Measurements from ENCODE around the gene SUGCT.

SUGCT gene

GRCh38 chr7:40324914-40325313 lies 190.1 kb downstream of the SUGCT start:
- ATAC-seq (ENCODE audit: insufficient read depth, low read depth), result no peak
- TF ChIP-seq EZH2 (IDR thresholded peaks at IDR 0.05; ENCODE audit: borderline replicate concordance, low read depth, low read length, severe bottlenecking) (no peak), CTCF (IDR thresholded peaks at IDR 0.05; ENCODE audit: borderline replicate concordance, extremely low read depth, low read length, poor library complexity, severe bottlenecking) (no peak)
- no peaks in the 10 kb centered on the region for H3K4me1 ChIP-seq (ENCODE audit: insufficient read depth, low read length)
- no peaks in the 10 kb centered on the region for H3K27me3 ChIP-seq (ENCODE audit: insufficient read depth, low read length, poor library complexity)
- no peaks in the 10 kb centered on the region for H3K9me3 ChIP-seq (ENCODE audit: insufficient read depth, low read length, severe bottlenecking)
- no peak overlapping the region for H2AFZ ChIP-seq (ENCODE audit: low read depth, low read length)
- no peaks in the 10 kb centered on the region for H3K36me3 ChIP-seq (ENCODE audit: insufficient read depth, low read length)
- no peak overlapping the region for H3K27ac ChIP-seq (ENCODE audit: low read length)
- no peaks in the 10 kb centered on the region for H4K20me1 ChIP-seq (ENCODE audit: insufficient read depth, low read length)
- no peak overlapping the region for H3K4me3 ChIP-seq (ENCODE audit: low read depth in 1 of 2, low read length in 2 of 2)
- H3K79me2 ChIP-seq (ENCODE audit: insufficient read depth, low read length), result no peaks in the 10 kb centered on the region
- H3K4me2 ChIP-seq (ENCODE audit: insufficient read depth, low read length), result no peak overlapping the region
- no peak for DNase-seq
- H3K9ac ChIP-seq (ENCODE audit: low read depth, low read length), result no peak overlapping the region

- Histone ChIP-seq H3K36me3 (ENCODE audit: insufficient read depth, low read length) (no peaks in the 10 kb centered on the region), H3K4me1 (ENCODE audit: insufficient read depth, low read length) (no peaks in the 10 kb centered on the region), H4K20me1 (ENCODE audit: insufficient read depth, low read length) (no peaks in the 10 kb centered on the region), H3K27me3 (ENCODE audit: insufficient read depth, low read length, poor library complexity) (no peaks in the 10 kb centered on the region), H3K9ac (ENCODE audit: low read depth, low read length) (no peak overlapping the region), H3K4me2 (ENCODE audit: insufficient read depth, low read length) (no peak overlapping the region), H3K79me2 (ENCODE audit: insufficient read depth, low read length) (no peaks in the 10 kb centered on the region), H3K4me3 (ENCODE audit: low read depth in 1 of 2, low read length in 2 of 2) (no peak overlapping the region), H3K9me3 (ENCODE audit: insufficient read depth, low read length, severe bottlenecking) (no peaks in the 10 kb centered on the region), H3K27ac (ENCODE audit: low read length) (no peak overlapping the region), H2AFZ (ENCODE audit: low read depth, low read length) (no peak overlapping the region)
- TF ChIP-seq CTCF (IDR thresholded peaks at IDR 0.05; ENCODE audit: borderline replicate concordance, extremely low read depth, low read length, poor library complexity, severe bottlenecking) (no peak), EZH2 (IDR thresholded peaks at IDR 0.05; ENCODE audit: borderline replicate concordance, low read depth, low read length, severe bottlenecking) (no peak)
- DNase-seq, result no peak
- ATAC-seq (ENCODE audit: insufficient read depth, low read depth), result no peak
Observed at GRCh38 chr7:40327113-40327512, 192.3 kb downstream of the SUGCT start.

- DNase-seq (no peak), ATAC-seq (ENCODE audit: insufficient read depth, low read depth) (no peak)
- no peaks in the 10 kb centered on the region for H3K27me3 ChIP-seq (ENCODE audit: insufficient read depth, low read length, poor library complexity)
- no peak overlapping the region for H3K4me2 ChIP-seq (ENCODE audit: insufficient read depth, low read length)
- no peak overlapping the region for H3K9ac ChIP-seq (ENCODE audit: low read depth, low read length)
- no peaks in the 10 kb centered on the region for H3K9me3 ChIP-seq (ENCODE audit: insufficient read depth, low read length, severe bottlenecking)
- no peaks in the 10 kb centered on the region for H4K20me1 ChIP-seq (ENCODE audit: insufficient read depth, low read length)
- no peak overlapping the region for H3K27ac ChIP-seq (ENCODE audit: low read length)
- H3K4me1 ChIP-seq (ENCODE audit: insufficient read depth, low read length), result no peaks in the 10 kb centered on the region
- no peak overlapping the region for H2AFZ ChIP-seq (ENCODE audit: low read depth, low read length)
- no peak overlapping the region for H3K4me3 ChIP-seq (ENCODE audit: low read depth in 1 of 2, low read length in 2 of 2)
- no peaks in the 10 kb centered on the region for H3K36me3 ChIP-seq (ENCODE audit: insufficient read depth, low read length)
- H3K79me2 ChIP-seq (ENCODE audit: insufficient read depth, low read length), result no peaks in the 10 kb centered on the region
- TF ChIP-seq CTCF (IDR thresholded peaks at IDR 0.05; ENCODE audit: borderline replicate concordance, extremely low read depth, low read length, poor library complexity, severe bottlenecking), result no peak
- no peak for TF ChIP-seq EZH2 (IDR thresholded peaks at IDR 0.05; ENCODE audit: borderline replicate concordance, low read depth, low read length, severe bottlenecking)
Observed at GRCh38 chr7:40327873-40328272, 193.1 kb downstream of the SUGCT start.

- ATAC-seq (ENCODE audit: insufficient read depth, low read depth), result no peak; the same call in 2 of the 3 replicates
- H3K9me3 ChIP-seq (ENCODE audit: insufficient read depth, low read length, severe bottlenecking), result no peaks in the 10 kb centered on the region
- no peaks in the 10 kb centered on the region for H3K79me2 ChIP-seq (ENCODE audit: insufficient read depth, low read length)
- no peak overlapping the region for H3K4me3 ChIP-seq (ENCODE audit: low read depth in 1 of 2, low read length in 2 of 2)
- H3K9ac ChIP-seq (ENCODE audit: low read depth, low read length), result no peak overlapping the region
- no peaks in the 10 kb centered on the region for H3K4me1 ChIP-seq (ENCODE audit: insufficient read depth, low read length)
- H3K4me2 ChIP-seq (ENCODE audit: insufficient read depth, low read length), result no peak overlapping the region
- H4K20me1 ChIP-seq (ENCODE audit: insufficient read depth, low read length), result no peaks in the 10 kb centered on the region
- no peaks in the 10 kb centered on the region for H3K27me3 ChIP-seq (ENCODE audit: insufficient read depth, low read length, poor library complexity)
- H2AFZ ChIP-seq (ENCODE audit: low read depth, low read length), result no peak overlapping the region
- TF ChIP-seq EZH2 (IDR thresholded peaks at IDR 0.05; ENCODE audit: borderline replicate concordance, low read depth, low read length, severe bottlenecking), result no peak
- TF ChIP-seq CTCF (IDR thresholded peaks at IDR 0.05; ENCODE audit: borderline replicate concordance, extremely low read depth, low read length, poor library complexity, severe bottlenecking), result peak; percentile 87
- no peaks in the 10 kb centered on the region for H3K36me3 ChIP-seq (ENCODE audit: insufficient read depth, low read length)
- no peak overlapping the region for H3K27ac ChIP-seq (ENCODE audit: low read length)
- no peak for DNase-seq
Observed at GRCh38 chr7:40329601-40330153, 194.9 kb downstream of the SUGCT start.

Measured in DND-41 (cell line).